RWPE2 (cell line): ENCODE results near the gene TRIM43B.
A peak's percentile ranks its signal among the peaks of the same experiment; 100 is the strongest.
"Not testable (repeated sequence)": the region's sequence is repeated elsewhere in the genome, so short reads cannot be mapped to it uniquely, and the experiment has no call there.

Experiments used
- ATAC-seq: fragments of 200-7000 bp; cut with Tn5 transposase; 3 replicates; pipeline ENCODE4 v1.9.1; 2021; ENCODE audit warnings: low read depth
- DNase-seq: peaks from one replicate; pipeline ENCODE4 v3.0.0-alpha.2; 2020; ENCODE audit warnings: low spot score
- H3K27ac ChIP-seq: fragments of 450-650 bp; 2 replicates; pipeline ENCODE4 v1.5.1; 2017; ENCODE audit warnings: mild to moderate bottlenecking; ENCODE audit not compliant: poor library complexity, severe bottlenecking
- H3K27me3 ChIP-seq: fragments of 250-450 bp; sonication (Bioruptor Pico); 2 replicates; pipeline ENCODE4 v1.5.1; 2021; ENCODE audit warnings: mild to moderate bottlenecking, moderate library complexity; ENCODE audit not compliant: insufficient read depth, poor library complexity, severe bottlenecking
- H3K36me3 ChIP-seq: fragments of 250-450 bp; sonication (Bioruptor Pico); 2 replicates; pipeline ENCODE4 v1.5.1; 2020; ENCODE audit warnings: low read depth, mild to moderate bottlenecking, moderate library complexity
- H3K4me1 ChIP-seq: fragments of 250-450 bp; sonication (Bioruptor Pico); 2 replicates; pipeline ENCODE4 v1.5.1; 2021; ENCODE audit warnings: mild to moderate bottlenecking, moderate library complexity; ENCODE audit not compliant: insufficient read depth, poor library complexity, severe bottlenecking
- H3K4me3 ChIP-seq: fragments of 250-450 bp; sonication (Bioruptor Pico); 2 replicates; pipeline ENCODE4 v1.5.1; 2021; ENCODE audit warnings: mild to moderate bottlenecking, moderate library complexity; ENCODE audit not compliant: severe bottlenecking
- H3K9me3 ChIP-seq: fragments of 250-450 bp; sonication (Bioruptor Pico); 2 replicates; pipeline ENCODE4 v1.5.1; 2021; ENCODE audit warnings: mild to moderate bottlenecking, moderate library complexity; ENCODE audit not compliant: severe bottlenecking
- CTCF ChIP-seq: fragments of 450-650 bp; IDR thresholded peaks from one replicate; pipeline ENCODE4 v1.5.1; 2017; ENCODE audit warnings: mild to moderate bottlenecking, moderate library complexity; ENCODE audit not compliant: poor library complexity, severe bottlenecking

The TRIM43B gene

GRCh38 chr2:95500854-95501253 is 16.3 kb upstream of the TRIM43B start:
- H3K4me1 ChIP-seq, result no peaks in the 10 kb centered on the region
- TF ChIP-seq CTCF, result no peak
- ATAC-seq (no peak), DNase-seq (no peak)
- H3K27ac ChIP-seq, result no peak overlapping the region
- H3K36me3 ChIP-seq, result no peaks in the 10 kb centered on the region
- no peaks in the 10 kb centered on the region for H3K9me3 ChIP-seq
- H3K27me3 ChIP-seq, result no peaks in the 10 kb centered on the region
- H3K4me3 ChIP-seq, result no peak overlapping the region

- not testable (repeated sequence) for H3K4me3 ChIP-seq, H3K27me3 ChIP-seq, DNase-seq, H3K4me1 ChIP-seq, ATAC-seq, H3K27ac ChIP-seq, H3K9me3 ChIP-seq, H3K36me3 ChIP-seq
Observed at GRCh38 chr2:95492076-95492475, 7.5 kb upstream of the TRIM43B start.

GRCh38 chr2:95475025-95475424 is 9.5 kb downstream of the TRIM43B start:
- not testable (repeated sequence) for H3K27ac ChIP-seq, H3K36me3 ChIP-seq, H3K4me3 ChIP-seq, H3K27me3 ChIP-seq, DNase-seq, ATAC-seq, H3K9me3 ChIP-seq, H3K4me1 ChIP-seq

- not testable (repeated sequence) for H3K4me3 ChIP-seq, H3K27me3 ChIP-seq, H3K27ac ChIP-seq, ATAC-seq, DNase-seq, H3K4me1 ChIP-seq, H3K9me3 ChIP-seq, H3K36me3 ChIP-seq
Observed at GRCh38 chr2:95467984-95468383, 16.6 kb downstream of the TRIM43B start.

- DNase-seq, H3K4me3 ChIP-seq, H3K27ac ChIP-seq, H3K36me3 ChIP-seq, H3K27me3 ChIP-seq, ATAC-seq, H3K9me3 ChIP-seq, H3K4me1 ChIP-seq: not testable (repeated sequence)
Observed at GRCh38 chr2:95466572-95466971, 18.0 kb downstream of the TRIM43B start.

- H3K4me3 ChIP-seq, DNase-seq, H3K36me3 ChIP-seq, H3K27ac ChIP-seq, H3K4me1 ChIP-seq, H3K27me3 ChIP-seq, H3K9me3 ChIP-seq: not testable (repeated sequence)
- ATAC-seq, result peak; percentile 67; the same call in 2 of the 3 replicates
Observed at GRCh38 chr2:95463292-95463691, 21.3 kb downstream of the TRIM43B start.

GRCh38 chr2:95445317-95445716 is 39.2 kb downstream of the TRIM43B start:
- not testable (repeated sequence) for H3K27me3 ChIP-seq, H3K4me1 ChIP-seq, H3K9me3 ChIP-seq, ATAC-seq, H3K4me3 ChIP-seq, H3K27ac ChIP-seq, DNase-seq, H3K36me3 ChIP-seq

- not testable (repeated sequence) for H3K9me3 ChIP-seq
Observed at GRCh38 chr2:95442474-95443099, 42.0 kb downstream of the TRIM43B start.

GRCh38 chr2:95435872-95436209 is 48.7 kb downstream of the TRIM43B start:
- DNase-seq, H3K27ac ChIP-seq, H3K4me3 ChIP-seq, H3K27me3 ChIP-seq, H3K36me3 ChIP-seq, H3K4me1 ChIP-seq, H3K9me3 ChIP-seq: not testable (repeated sequence)
- ATAC-seq, result peak; percentile 14; the same call in 1 of the 3 replicates

More at GRCh38 chr2:95442474-95443099, 42.0 kb downstream of the TRIM43B start:
- H3K27ac ChIP-seq, H3K36me3 ChIP-seq, H3K4me1 ChIP-seq, H3K27me3 ChIP-seq, H3K4me3 ChIP-seq, DNase-seq: not testable (repeated sequence)
- ATAC-seq, result peak; percentile 35; the same call in 1 of the 3 replicates

- not testable (repeated sequence) for H3K36me3 ChIP-seq, H3K9me3 ChIP-seq, DNase-seq, H3K4me1 ChIP-seq, H3K27ac ChIP-seq, ATAC-seq, H3K27me3 ChIP-seq, H3K4me3 ChIP-seq
Observed at GRCh38 chr2:95435162-95435871, 49.2 kb downstream of the TRIM43B start.
